AG09319 (cell line): ENCODE data around the gene ZNF189.

Source experiments
- DNase-seq: peaks from one replicate; pipeline ENCODE4 v3.0.0-alpha.2; 2010; ENCODE audit warnings: low read depth; ENCODE audit errors: extremely low read depth
- CTCF ChIP-seq: IDR thresholded peaks from 2 replicates; pipeline ENCODE4 v1.5.1; 2011; ENCODE audit warnings: low read depth, mild to moderate bottlenecking, inconsistent platforms, low read length, moderate library complexity

The ZNF189 gene

DNA sequence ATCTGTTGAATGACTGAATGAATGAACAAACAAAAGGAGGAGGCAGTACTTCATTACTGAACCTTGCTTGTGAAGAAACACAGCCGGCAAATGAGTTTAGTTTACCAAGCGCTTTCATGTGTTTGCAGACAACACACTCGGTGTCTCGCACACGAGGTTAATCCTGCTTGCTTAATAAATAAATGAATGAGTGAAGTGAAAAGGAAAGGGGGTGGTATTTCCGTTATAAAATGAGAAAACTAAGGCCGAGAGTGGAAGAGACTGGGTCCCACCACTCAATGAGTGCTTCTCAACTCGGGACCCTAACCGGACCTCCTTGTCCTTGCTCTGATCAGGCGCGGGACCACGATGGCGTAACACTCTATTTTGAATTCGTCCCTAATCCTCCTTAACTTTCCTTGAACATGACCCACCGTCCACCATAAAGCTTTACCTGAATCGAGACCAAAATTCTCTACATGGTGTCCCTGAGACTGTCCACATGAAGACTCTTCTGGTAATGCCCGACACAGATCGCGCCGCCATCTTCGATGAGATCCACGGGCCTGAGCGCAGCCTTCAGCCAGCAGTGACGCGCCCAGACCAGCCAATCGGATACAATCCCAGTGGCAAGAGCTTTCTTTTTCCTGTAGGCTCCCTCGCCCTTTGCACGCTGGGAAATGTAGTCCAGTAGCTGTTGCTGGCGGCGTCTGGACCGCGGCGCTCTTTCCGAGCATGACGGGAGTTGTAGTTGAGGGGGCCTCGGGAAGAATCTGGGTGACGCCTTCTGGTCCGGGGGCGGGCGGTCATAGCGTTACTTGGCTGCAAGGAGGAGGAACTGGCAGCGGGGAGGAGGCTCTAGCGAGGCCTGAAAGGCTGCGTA, at the start of gene ZNF189, which contains the start of gene MRPL50:
ZNF189 (plus strand) TSS at position 784 of the 862 bp plus-strand sequence. CDS start 306 bp downstream, outside the sequence.
MRPL50 (minus strand) TSS at position 551 of the 862 bp plus-strand sequence; CDS start at position 525, 26 bp downstream.
- TF ChIP-seq CTCF = no peak

GRCh38 chr9:101350285-101350684, 48.4 kb upstream of the ZNF189 start:
- DNase-seq = no peak

More for the DNA sequence above, at the start of gene ZNF189, which contains the start of gene MRPL50:
- peak; percentile 96 for DNase-seq

DNA sequence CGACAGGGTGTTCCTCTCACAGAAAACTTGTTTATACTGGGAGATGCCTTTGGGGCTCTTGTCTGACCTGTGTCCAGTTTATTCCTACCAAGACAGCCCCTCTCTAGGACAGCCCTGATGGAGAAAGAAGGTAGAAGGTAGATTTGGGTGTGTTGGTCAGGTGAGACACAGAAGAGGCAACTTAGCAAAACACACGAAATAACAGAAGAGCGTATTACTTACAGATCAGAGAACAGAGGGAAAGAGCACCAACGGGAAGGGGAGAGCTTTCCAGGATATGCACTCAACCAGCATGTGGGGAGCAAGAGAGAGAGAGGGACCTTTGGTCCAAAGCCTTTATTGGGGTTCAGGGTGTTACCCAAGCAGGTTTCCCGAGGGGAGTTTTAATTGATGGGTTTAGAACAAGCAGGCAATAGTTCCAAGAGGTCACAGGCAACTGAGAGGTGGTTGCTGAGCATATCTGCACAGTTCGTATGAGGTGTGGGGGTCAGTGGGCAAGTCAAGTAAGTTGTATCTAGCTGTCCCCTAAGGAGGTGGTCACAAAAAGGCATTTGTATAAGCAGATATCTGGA, 45.7 kb upstream of the ZNF189 start:
- no peak for TF ChIP-seq CTCF
- no peak for DNase-seq

More at GRCh38 chr9:101350285-101350684, 48.4 kb upstream of the ZNF189 start:
- no peak for TF ChIP-seq CTCF

DNA sequence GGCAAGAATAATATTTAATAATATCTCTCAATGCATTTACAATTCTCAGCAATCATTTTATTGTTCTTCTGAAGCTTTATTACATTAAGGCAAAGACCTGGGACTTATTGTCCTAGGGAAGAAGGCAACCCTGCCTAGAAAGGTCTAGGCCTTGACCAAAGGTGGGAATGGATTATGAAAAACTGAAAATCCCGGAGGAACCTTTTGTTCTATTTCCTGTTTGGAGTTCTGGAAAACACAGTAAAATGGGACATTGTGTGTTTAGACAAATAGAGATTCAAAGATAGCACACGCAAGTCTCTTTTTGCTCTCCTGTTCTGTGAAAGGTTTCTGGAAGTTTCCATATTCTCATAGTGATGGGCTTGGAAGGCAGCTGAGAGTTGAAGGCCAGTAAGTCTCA, 45.0 kb upstream of the ZNF189 start:
- no peak for DNase-seq
- TF ChIP-seq CTCF = no peak

GRCh38 chr9:101354143-101354764, 44.4 kb upstream of the ZNF189 start:
- TF ChIP-seq CTCF = no peak

DNA sequence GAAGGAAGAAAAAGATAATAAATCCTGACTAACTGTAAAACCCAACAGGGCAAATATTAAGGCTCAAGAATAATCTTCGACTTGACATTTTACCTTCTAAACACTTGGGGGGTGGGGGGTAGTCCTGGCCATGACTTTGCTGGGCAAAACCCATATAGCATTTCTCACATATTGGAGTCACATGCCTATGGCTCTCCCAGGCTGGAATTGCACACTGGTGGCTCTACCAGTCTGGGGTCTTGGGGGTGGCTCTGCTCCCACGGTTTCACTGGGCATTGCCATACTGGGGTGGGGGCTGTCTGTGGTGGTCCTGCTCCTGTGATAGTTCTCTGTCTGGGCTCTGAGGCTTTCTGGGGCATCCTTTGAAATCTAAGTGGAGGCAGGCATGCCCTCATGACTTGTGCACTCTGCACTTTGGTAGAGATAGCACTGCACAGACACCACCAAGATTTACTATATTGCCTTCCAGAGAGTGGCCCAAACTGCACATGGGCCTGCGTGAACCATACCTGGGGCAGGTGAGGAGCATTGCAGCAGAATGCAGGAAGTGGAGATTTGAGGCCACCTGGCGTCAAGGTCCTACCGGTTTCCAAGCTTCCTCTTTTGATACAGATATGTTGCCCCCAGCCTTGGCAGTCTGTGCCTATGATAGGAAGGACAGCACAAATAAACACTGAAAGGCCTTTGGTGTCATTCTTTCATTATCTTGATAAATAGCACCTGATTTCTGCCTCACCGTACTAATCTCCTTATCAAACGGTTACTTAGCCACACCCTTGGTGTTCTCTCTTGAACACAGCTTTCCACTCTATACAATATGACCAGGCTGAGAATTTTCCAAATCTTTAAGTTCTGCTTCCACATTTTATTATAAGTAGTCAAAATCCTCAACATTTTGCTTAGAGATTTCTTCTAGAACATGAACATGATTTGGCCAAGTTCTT, 43.6 kb upstream of the ZNF189 start:
- no peak for TF ChIP-seq CTCF
- no peak for DNase-seq

More at GRCh38 chr9:101354143-101354764, 44.4 kb upstream of the ZNF189 start:
- no peak for DNase-seq
